A549 treated with ZK216348 at 1 μM for 4 hours (cell line): ENCODE measurements around the gene CLDN7. TPM values are rescaled to one million over a fixed set of nuclear protein-coding genes. Genes with fewer than 3 reads are reported as not detected.

Experiments
- total RNA-seq: library from RNA; stranded (reverse); fragments of 200-300 nt; extraction: Qiagen RNA extraction; gene quantifications from 5 replicates; pipeline ENCODE4 v1.2.3, GENCODE V29; 2022; ENCODE audit warnings: low read depth

CLDN7 gene
- total RNA-seq, result 0.29 to 2.9 TPM (median 1.6 TPM) in 5 replicates

GRCh38 chr17:7262192-7262934, at the start of gene CLDN7:
Gene CLDN7 (minus strand): TSS chr17:7262478. CDS start chr17:7262043, 435 bp downstream.

DNA sequence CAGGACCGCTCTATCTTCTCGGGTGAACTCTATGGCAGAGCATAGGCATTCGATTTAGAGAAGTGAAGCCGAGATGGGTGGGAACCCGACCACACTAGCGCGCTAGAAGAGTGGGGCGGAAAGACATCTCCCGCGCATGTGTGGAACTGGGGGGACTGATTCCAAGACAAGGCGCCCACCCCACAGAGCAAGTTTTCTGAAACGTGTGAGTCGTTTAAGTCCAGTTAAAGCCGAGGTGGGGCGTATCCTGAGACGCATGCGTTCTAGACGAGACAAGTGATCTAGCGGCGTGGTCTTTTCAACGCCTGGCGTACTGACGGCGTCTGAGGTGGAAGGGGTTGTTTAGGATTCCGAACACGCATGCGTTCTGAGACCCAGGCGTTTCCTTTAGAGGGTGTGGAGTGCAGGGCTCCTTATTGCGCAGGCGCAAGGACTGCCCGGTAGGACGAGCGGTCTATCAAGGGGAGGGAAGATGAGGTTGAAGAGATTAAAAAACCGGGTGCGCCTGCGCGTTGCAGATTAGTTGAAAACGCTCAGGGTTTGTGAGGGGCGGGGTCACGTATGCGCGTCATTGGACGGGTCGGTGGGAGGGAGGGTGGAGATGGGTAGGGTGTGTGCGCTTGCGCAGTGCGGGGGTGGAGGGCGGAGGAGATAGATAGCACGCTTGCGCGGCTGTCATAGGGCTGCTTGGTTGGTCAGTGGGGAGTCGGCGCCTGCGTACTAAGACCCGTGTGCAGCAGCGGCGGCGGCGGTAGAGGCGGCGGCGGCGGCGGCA, 44.8 kb upstream of the CLDN7 start, which contains the start of gene EIF5A:
EIF5A (plus strand) TSS at position 718 of the 775 bp plus-strand sequence. CDS start 2,008 bp downstream, outside the sequence.

GRCh38 chr17:7294614-7295153, 32.4 kb upstream of the CLDN7 start, which contains the start of gene YBX2:
Gene YBX2 (minus strand): TSS chr17:7294639. CDS start chr17:7294500, 139 bp downstream.

GRCh38 chr17:7281074-7281952, 19.0 kb upstream of the CLDN7 start, which contains the start of gene SLC2A4:
Gene SLC2A4 (plus strand): TSS chr17:7281718. CDS start chr17:7281935, 217 bp downstream.

DNA sequence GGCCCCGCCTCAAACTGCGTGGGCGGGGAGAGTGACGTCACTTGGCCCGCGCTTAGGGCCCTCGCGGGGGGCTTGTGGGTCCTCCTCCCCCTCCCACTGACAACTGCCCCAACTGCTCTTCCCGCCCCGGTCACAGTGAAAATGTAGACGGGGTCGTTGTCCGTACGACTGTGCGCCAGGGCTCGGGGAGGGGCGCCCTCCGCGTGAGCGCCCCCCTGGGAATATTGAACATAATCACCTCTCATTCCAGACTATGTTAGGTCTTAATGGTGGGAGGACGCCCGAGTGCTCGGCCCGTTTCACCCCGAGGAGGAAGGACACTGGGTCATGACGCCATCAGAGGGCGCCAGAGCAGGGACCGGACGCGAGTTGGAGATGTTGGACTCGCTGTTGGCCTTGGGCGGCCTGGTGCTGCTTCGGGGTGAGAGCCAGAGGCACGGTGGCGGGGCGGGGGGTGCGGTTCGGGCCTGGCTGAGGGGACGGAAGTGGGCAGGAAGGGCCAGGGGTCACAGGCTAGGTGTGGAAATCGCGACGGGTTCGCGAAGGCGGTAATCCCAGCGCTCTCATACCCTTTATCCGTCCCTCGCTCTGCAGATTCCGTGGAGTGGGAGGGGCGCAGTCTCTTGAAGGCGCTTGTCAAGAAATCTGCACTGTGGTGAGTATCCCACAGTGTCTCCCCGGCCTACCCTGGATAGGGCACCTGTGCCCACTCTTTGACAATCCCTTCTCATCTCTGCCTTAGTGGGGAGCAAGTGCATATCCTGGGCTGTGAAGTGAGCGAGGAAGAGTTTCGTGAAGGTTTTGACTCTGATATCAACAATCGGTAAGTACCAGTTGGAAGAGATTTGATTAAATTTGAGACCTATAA, 9.9 kb downstream of the CLDN7 start, which contains the start of gene ELP5:
ELP5 (plus strand) TSS at position 40 of the 868 bp plus-strand sequence; CDS start at position 376, 336 bp downstream.

GRCh38 chr17:7251661-7252175, 10.6 kb downstream of the CLDN7 start, which contains the start of gene CTDNEP1:
Gene CTDNEP1 (minus strand): TSS chr17:7251734. CDS start chr17:7251296, 438 bp downstream.

DNA sequence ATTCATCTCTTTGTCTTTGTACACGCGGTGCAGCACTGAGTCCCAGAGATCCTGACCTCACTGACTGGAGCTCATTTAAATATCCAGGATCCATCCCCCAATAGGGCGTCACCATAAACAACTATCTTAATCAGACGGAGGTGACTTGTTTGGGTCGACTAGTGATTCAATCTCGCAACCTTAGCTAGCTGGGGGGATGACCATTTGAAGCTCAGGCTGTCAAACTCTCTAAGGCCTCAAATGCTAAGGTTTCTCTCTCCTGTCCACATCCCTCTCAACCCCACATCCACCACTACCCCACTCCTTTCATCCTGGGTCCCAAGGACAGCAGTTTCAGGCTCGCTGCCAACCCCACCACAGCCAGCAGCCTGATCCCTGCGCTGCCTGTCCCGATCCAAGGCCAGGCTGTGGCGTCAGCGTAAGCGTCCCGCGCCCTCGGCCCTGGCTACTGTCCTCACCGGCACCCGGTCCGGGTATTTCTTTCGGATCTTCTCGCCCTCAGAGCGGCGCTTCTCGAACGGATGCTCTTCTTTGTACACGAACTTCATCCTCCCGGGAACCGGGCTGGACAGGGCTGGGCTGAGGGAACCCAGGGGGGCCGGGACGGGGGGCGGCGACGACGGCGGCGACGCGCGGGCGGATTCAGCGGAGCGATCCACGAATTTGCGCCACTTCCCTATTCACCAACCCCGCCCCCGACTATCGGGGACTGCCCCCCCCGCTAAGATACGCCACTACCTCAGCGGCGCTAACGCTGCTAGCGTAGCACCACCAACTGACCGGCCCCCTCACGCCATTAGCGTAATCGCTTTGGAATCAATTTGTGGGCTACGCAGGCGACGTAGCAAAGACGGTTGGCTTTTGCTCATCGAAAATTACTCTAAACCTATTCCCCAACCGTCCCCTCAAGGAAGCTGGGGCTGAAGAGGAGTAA, 20.2 kb downstream of the CLDN7 start, which contains the start of gene GABARAP:
GABARAP (minus strand) TSS at position 667 of the 934 bp plus-strand sequence; CDS start at position 548, 119 bp downstream.

GRCh38 chr17:7239091-7240027, 22.9 kb downstream of the CLDN7 start, which contains the start of gene PHF23:
Gene PHF23 (minus strand): TSS chr17:7239457. CDS start chr17:7239279, 178 bp downstream.

GRCh38 chr17:7234083-7234951, 28.0 kb downstream of the CLDN7 start, which contains the start of gene DVL2:
Gene DVL2 (minus strand): TSS chr17:7234517. CDS start chr17:7234262, 255 bp downstream.

DNA sequence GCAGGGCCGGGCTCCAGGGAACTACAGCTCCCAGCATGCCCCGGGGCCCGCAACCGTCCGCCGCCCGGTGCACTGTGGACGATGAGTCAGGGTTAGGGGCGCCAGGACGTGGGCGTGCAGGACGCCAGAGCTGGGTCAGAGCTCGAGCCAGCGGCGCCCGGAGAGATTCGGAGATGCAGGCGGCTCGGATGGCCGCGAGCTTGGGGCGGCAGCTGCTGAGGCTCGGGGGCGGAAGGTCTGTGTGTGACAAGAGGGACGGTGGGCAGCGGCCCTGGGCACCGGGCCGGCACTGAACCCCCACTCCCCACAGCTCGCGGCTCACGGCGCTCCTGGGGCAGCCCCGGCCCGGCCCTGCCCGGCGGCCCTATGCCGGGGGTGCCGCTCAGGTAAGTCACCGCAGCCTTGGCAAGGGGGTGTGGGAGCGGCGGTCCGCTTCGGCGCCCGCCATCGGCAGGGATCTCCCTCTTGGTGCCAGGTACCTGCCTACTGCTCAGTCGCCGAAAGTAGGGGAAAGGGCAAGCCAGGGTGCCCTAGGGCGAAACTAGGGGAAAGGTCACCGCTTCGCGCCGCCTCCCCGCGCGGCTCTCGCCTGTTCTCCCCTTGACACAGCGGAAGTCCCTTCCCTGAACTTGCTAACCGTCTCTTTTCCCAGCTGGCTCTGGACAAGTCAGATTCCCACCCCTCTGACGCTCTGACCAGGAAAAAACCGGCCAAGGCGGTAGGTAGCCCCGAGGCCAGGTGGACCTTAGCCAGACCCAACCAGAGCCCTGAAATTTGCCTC, 42.3 kb downstream of the CLDN7 start, which contains the start of the genes ACADVL and DLG4:
ACADVL (plus strand) TSS at position 127 of the 781 bp plus-strand sequence; CDS start at position 174, 47 bp downstream.
DLG4 (minus strand) TSS at position 25 of the 781 bp plus-strand sequence.

Other genes with a start within 250 kb of the CLDN7 start
- gene RNASEK, start 249.9 kb downstream of the CLDN7 start, total RNA-seq, result 408 to 509 TPM (median 429 TPM) in 5 replicates
- not detected in 5 replicates for gene BCL6B, start 239.4 kb downstream of the CLDN7 start, total RNA-seq
- 5.7 to 13.1 TPM (median 10.9 TPM) in 5 replicates for gene SLC16A13, start 226.5 kb downstream of the CLDN7 start, total RNA-seq
- not detected in 5 replicates for gene SLC16A11, start 218.4 kb downstream of the CLDN7 start, total RNA-seq
- not detected in 5 replicates for gene CLEC10A, start 182.2 kb downstream of the CLDN7 start, total RNA-seq
- gene ASGR2, start 147.7 kb downstream of the CLDN7 start, total RNA-seq, result 0.17 TPM in 1 of 5 replicates, not detected in the others
- gene ASGR1, start 83.1 kb downstream of the CLDN7 start, total RNA-seq, result 0.69 to 2.2 TPM (median 1.1 TPM) in 5 replicates
- gene DLG4, start 42.6 kb downstream of the CLDN7 start, total RNA-seq, result 5.1 to 8.9 TPM (median 7.9 TPM) in 5 replicates
- gene ACADVL, start 42.5 kb downstream of the CLDN7 start, total RNA-seq, result 303 to 481 TPM (median 423 TPM) in 5 replicates
- 23.8 to 44.5 TPM (median 38.9 TPM) in 5 replicates for gene DVL2, start 28.0 kb downstream of the CLDN7 start, total RNA-seq
- 82.5 to 108 TPM (median 92.1 TPM) in 5 replicates for gene PHF23, start 23.0 kb downstream of the CLDN7 start, total RNA-seq
- 646 to 813 TPM (median 659 TPM) in 5 replicates for gene GABARAP, start 20.0 kb downstream of the CLDN7 start, total RNA-seq
- gene CTDNEP1, start 10.7 kb downstream of the CLDN7 start, total RNA-seq, result 216 to 257 TPM (median 229 TPM) in 5 replicates
- gene ELP5, start 10.3 kb downstream of the CLDN7 start, total RNA-seq, result 101 to 153 TPM (median 123 TPM) in 5 replicates
- 0.20 to 0.42 TPM (median 0.27 TPM) in 5 replicates for gene SLC2A4, start 19.2 kb upstream of the CLDN7 start, total RNA-seq
- 0.19 to 0.84 TPM (median 0.47 TPM) in 5 replicates for gene YBX2, start 32.2 kb upstream of the CLDN7 start, total RNA-seq
- 1,510 to 1,758 TPM (median 1,707 TPM) in 5 replicates for gene EIF5A, start 45.1 kb upstream of the CLDN7 start, total RNA-seq
- gene GPS2, start 52.9 kb upstream of the CLDN7 start, total RNA-seq, result 96.6 to 116 TPM (median 107 TPM) in 5 replicates
- gene NEURL4, start 66.9 kb upstream of the CLDN7 start, total RNA-seq, result 17.1 to 38.9 TPM (median 32.2 TPM) in 5 replicates
- 2.9 to 5.3 TPM (median 3.1 TPM) in 5 replicates for gene ACAP1, start 74.1 kb upstream of the CLDN7 start, total RNA-seq
- 10.1 to 14.9 TPM (median 13.1 TPM) in 5 replicates for gene KCTD11, start 89.7 kb upstream of the CLDN7 start, total RNA-seq
- gene TMEM95, start 92.7 kb upstream of the CLDN7 start, total RNA-seq, result not detected in 5 replicates
- gene TNK1, start 118.6 kb upstream of the CLDN7 start, total RNA-seq, result 1.3 to 1.9 TPM (median 1.8 TPM) in 5 replicates
- 29.3 to 48.8 TPM (median 39.6 TPM) in 5 replicates for gene PLSCR3, start 132.0 kb upstream of the CLDN7 start, total RNA-seq
- 179 to 229 TPM (median 210 TPM) in 5 replicates for gene TMEM256, start 141.6 kb upstream of the CLDN7 start, total RNA-seq
- gene NLGN2, start 145.4 kb upstream of the CLDN7 start, total RNA-seq, result 11.6 to 21.8 TPM (median 19.1 TPM) in 5 replicates
- not detected in 5 replicates for gene SPEM1, start 157.8 kb upstream of the CLDN7 start, total RNA-seq
- gene SPEM2, start 163.1 kb upstream of the CLDN7 start, total RNA-seq, result not detected in 5 replicates
- not detected in 5 replicates for gene SPEM3, start 166.4 kb upstream of the CLDN7 start, total RNA-seq
- gene TMEM102, start 173.0 kb upstream of the CLDN7 start, total RNA-seq, result 9.4 to 14.9 TPM (median 13.7 TPM) in 5 replicates
- 0.99 to 1.7 TPM (median 1.0 TPM) in 5 replicates for gene FGF11, start 177.0 kb upstream of the CLDN7 start, total RNA-seq
- gene CHRNB1, start 182.6 kb upstream of the CLDN7 start, total RNA-seq, result 6.9 to 9.9 TPM (median 9.7 TPM) in 5 replicates
- 18.5 to 27.9 TPM (median 24.6 TPM) in 5 replicates for gene ZBTB4, start 217.2 kb upstream of the CLDN7 start, total RNA-seq
- gene SLC35G6, start 219.0 kb upstream of the CLDN7 start, total RNA-seq, result not detected in 5 replicates
- 47.9 to 98.5 TPM (median 85.3 TPM) in 5 replicates for gene POLR2A, start 221.9 kb upstream of the CLDN7 start, total RNA-seq